Measurements from ENCODE around the gene CALHM3.

GRCh38 chr10:103457896-103458583 lies 21.0 kb downstream of the CALHM3 start:
- TF ChIP-seq CTCF (IDR thresholded peaks at IDR 0.05; ENCODE audit: insufficient read depth, low read length) = no peak
- TF ChIP-seq SPI1 (IDR thresholded peaks at IDR 0.05; ENCODE audit: borderline replicate concordance, low read depth) = no peak
- no peak for TF ChIP-seq REST (IDR thresholded peaks at IDR 0.05; ENCODE audit: insufficient replicate concordance, low read depth)
- no peak for TF ChIP-seq GABPA (IDR thresholded peaks at IDR 0.05; ENCODE audit: low read depth)
- no peak for TF ChIP-seq POLR2AphosphoS5 (IDR thresholded peaks at IDR 0.05; ENCODE audit: low read depth)

Measured in HL-60 (cell line).